CD8-positive, alpha-beta memory T cell (primary cell): ENCODE measurements around the gene NOS2. TPM values are rescaled to one million over a fixed set of nuclear protein-coding genes. Genes with fewer than 3 reads are reported as not detected.

Source experiments
- CTCF ChIA-PET: fragments of 350-600 bp; sonication (Branson Sonifier 250); formaldehyde crosslinking; loops from one replicate; lab custom pipeline; 2021; ENCODE audit warnings: antibody characterized with exemption; lab: Charles Lee
- POLR2A ChIA-PET: fragments of 350-600 bp; sonication (Branson Sonifier 250); formaldehyde crosslinking; loops from one replicate; lab custom pipeline; 2021; ENCODE audit warnings: antibody characterized with exemption; lab: Charles Lee
- DNase-seq, 5 donors: peaks; one replicate each; pipeline versions ENCODE4 v3.0.0 to v3.0.0-alpha.2; 2020 to 2022; ENCODE audit warnings: mixed read lengths in 1 of 5
- H3K27ac ChIP-seq: one replicate; pipeline ENCODE4 v1.7.0; 2013; ENCODE audit warnings: low read depth, mild to moderate bottlenecking, low read length, moderate library complexity
- H3K27me3 ChIP-seq: 2 replicates; pipeline ENCODE4 v1.7.0; 2013; ENCODE audit warnings: low read length, mild to moderate bottlenecking; ENCODE audit not compliant: insufficient read depth, poor library complexity, severe bottlenecking
- H3K36me3 ChIP-seq: 2 replicates; pipeline ENCODE4 v1.7.0; 2013; ENCODE audit warnings: mild to moderate bottlenecking, low read length, moderate library complexity; ENCODE audit not compliant: insufficient read depth
- H3K4me1 ChIP-seq: 2 replicates; pipeline ENCODE4 v1.7.0; 2013; ENCODE audit warnings: mild to moderate bottlenecking, low read length, moderate library complexity; ENCODE audit not compliant: insufficient read depth
- H3K4me3 ChIP-seq: 2 replicates; pipeline ENCODE4 v1.7.0; 2013; ENCODE audit warnings: mild to moderate bottlenecking, low read length
- H3K9me3 ChIP-seq: 2 replicates; pipeline ENCODE4 v1.7.0; 2013; ENCODE audit warnings: mild to moderate bottlenecking, low read length
- H3K27ac Mint-ChIP-seq, 8 donors: one replicate each; pipeline ENCODE4 v1.8.0; 2020 to 2021; ENCODE audit warnings: mixed read lengths in 8 of 8, mild to moderate bottlenecking in 6 of 8, inconsistent platforms in 3 of 8, moderate library complexity in 3 of 8
- H3K27me3 Mint-ChIP-seq, 2 donors: one replicate each; pipeline ENCODE4 v1.8.0; 2020 to 2021; ENCODE audit warnings: mixed read lengths in 2 of 2, mild to moderate bottlenecking in 1 of 2, moderate library complexity in 1 of 2
- H3K36me3 Mint-ChIP-seq, 3 donors: one replicate each; pipeline ENCODE4 v1.8.0; 2020 to 2021; ENCODE audit warnings: mixed read lengths in 3 of 3, inconsistent platforms in 1 of 3, mild to moderate bottlenecking in 1 of 3
- H3K4me1 Mint-ChIP-seq, 3 donors: one replicate each; pipeline ENCODE4 v1.8.0; 2020 to 2021; ENCODE audit warnings: mixed read lengths in 3 of 3, inconsistent platforms in 1 of 3, mild to moderate bottlenecking in 1 of 3
- H3K4me3 Mint-ChIP-seq, 7 donors: one replicate each; pipeline ENCODE4 v1.8.0; 2020 to 2021; ENCODE audit warnings: mixed read lengths in 7 of 7, mild to moderate bottlenecking in 6 of 7, moderate library complexity in 4 of 7, inconsistent platforms in 2 of 7
- H3K9me3 Mint-ChIP-seq, 5 donors: one replicate each; pipeline ENCODE4 v1.8.0; 2020 to 2022; ENCODE audit warnings: mixed read lengths in 5 of 5, mild to moderate bottlenecking in 3 of 5, moderate library complexity in 2 of 5, inconsistent platforms in 1 of 5
- polyA plus RNA-seq: library from polyadenylated mRNA; unstranded; fragments of 300-500 nt; fragmentation: Illumina TruSeq; gene quantifications from one replicate; pipeline ENCODE4 v1.2.3, GENCODE V29; 2021
- total RNA-seq, 2 experiments: library from RNA; stranded (reverse); gene quantifications; one replicate each; pipeline ENCODE4 v1.2.3, GENCODE V29; 2021

Gene NOS2
- total and polyA plus RNA-seq, 3 experiments from 2014 or later: 0.07 TPM; not detected in 2

DNA sequence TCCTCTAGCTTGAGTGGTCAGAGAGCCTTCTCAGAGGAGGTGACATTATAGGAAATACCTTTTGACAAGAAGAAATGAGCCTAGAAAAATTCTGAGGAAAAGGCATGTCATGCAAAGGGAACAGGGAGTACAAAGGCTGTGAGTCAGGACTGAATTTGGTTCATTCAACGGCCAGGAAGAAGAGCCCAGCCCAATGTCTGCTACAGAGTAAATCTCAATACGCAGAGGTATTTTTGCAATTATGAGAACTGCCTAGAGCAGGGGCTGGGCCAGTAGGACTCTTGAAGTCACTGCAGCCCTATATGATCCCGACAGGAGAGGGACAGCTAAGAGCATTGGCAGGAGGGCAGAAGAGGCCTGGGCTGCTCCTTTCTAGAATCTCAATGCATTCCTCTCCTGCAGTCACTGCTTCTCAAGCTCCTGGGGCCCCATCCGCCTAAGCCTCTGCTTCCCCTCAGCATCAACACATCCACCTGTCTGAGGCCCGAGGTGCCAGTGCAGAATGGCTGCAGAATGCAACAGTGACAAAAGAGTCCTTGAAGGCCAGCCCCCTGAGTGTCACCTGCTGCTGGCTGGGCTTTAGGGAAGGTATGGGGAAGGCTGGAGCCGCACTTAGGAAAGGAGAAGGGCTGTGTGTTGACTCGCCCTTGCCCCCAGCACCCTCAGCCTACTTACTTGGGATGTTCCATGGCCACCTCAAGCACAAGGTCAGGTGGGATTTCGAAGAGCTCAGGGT lies 20.1 kb downstream of the NOS2 start:
- no peak overlapping the region for H3K4me3 Mint-ChIP-seq
- H3K9me3 Mint-ChIP-seq: no peaks in the 10 kb centered on the region
- no peaks in the 10 kb centered on the region for H3K36me3 ChIP-seq
- CTCF ChIA-PET: no interaction called here
- no peak overlapping the region for H3K4me3 ChIP-seq
- POLR2A ChIA-PET: no interaction called here
- H3K27ac Mint-ChIP-seq: no peak overlapping the region
- no peak for DNase-seq
- no peaks in the 10 kb centered on the region for H3K9me3 ChIP-seq
- no peaks in the 10 kb centered on the region for H3K36me3 Mint-ChIP-seq
- no peak overlapping the region for H3K27ac ChIP-seq
- H3K4me1 ChIP-seq: no peaks in the 10 kb centered on the region
- H3K27me3 Mint-ChIP-seq: peaks cover 5 to 6% of the 10 kb centered on the region in 2 donors
- H3K4me1 Mint-ChIP-seq: no peaks in the 10 kb centered on the region
- H3K27me3 ChIP-seq: no peaks in the 10 kb centered on the region

DNA sequence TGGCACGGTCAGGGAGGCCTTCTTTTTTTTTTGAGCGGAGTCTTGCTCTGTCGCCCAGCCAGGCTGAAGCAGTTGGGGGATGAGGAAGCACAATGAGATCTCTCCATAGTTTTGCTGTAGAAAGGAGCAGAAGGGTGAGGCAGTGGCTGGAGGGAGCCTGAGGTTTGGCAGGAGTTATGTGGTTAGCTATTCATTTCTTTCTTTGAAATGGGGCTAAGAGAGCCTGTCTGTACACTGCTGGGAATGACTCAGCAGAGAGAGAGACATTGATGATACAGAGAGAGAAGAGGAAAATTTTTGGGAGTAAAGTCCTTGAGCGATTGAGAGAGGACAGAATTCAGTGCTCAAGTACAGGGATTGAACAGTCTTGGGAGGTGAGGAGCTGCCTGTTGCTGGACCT lies 22.1 kb downstream of the NOS2 start:
- CTCF ChIA-PET: no interaction called here
- Histone ChIP-seq H3K27me3 (no peaks in the 10 kb centered on the region), H3K36me3 (no peaks in the 10 kb centered on the region), H3K4me3 (no peak overlapping the region), H3K27ac (no peak overlapping the region), H3K9me3 (no peaks in the 10 kb centered on the region), H3K4me1 (no peaks in the 10 kb centered on the region)
- POLR2A ChIA-PET: no interaction called here
- H3K9me3 Mint-ChIP-seq: no peaks in the 10 kb centered on the region
- no peak overlapping the region for H3K27ac Mint-ChIP-seq
- no peak overlapping the region for H3K4me3 Mint-ChIP-seq
- H3K36me3 Mint-ChIP-seq: no peaks in the 10 kb centered on the region
- DNase-seq: no peak
- H3K4me1 Mint-ChIP-seq: no peaks in the 10 kb centered on the region
- H3K27me3 Mint-ChIP-seq: peaks cover 4 to 9% of the 10 kb centered on the region in 2 donors

DNA sequence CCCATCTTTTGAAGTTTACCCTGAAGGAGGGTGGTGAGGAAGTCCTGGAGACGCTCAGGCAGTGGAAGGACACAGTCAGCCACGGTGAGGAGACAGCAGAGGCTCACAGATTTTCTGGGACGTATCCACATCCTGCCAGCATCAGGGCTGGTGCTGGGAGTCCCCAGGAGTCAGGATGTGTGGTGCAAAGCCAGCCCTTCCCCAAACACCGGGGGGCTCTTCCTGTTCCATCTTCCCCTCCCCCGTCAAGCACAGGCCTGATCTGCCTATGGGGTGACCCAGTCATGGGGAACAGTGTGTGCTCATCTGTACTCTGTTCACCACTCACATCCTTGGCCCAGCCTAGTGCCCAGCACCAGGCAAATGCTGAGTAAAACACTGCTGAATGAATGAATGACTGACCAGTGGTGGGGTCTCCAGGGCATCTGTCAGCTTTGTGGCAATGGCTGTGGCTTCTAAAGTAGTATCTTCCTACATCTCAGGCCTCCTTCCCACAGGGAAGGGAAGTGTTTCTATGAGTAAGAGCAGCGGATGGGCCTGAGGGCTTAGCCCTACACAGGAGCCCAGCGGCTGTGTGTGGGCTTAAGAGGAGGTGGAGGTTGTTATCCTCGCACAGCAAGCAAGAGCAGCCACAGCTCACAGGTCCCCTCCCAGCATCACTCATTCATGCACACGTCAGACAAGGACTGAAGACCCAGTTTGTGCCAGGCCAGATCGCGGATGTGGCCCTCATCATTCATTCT lies 23.3 kb downstream of the NOS2 start:
- Histone ChIP-seq H3K27me3 (no peaks in the 10 kb centered on the region), H3K9me3 (no peaks in the 10 kb centered on the region), H3K27ac (no peak overlapping the region), H3K4me3 (no peak overlapping the region), H3K36me3 (no peaks in the 10 kb centered on the region), H3K4me1 (no peaks in the 10 kb centered on the region)
- Mint-ChIP-seq H3K27me3 (peaks cover 2 to 6% of the 10 kb centered on the region in 2 donors), H3K36me3 (no peaks in the 10 kb centered on the region), H3K9me3 (no peaks in the 10 kb centered on the region), H3K4me1 (no peaks in the 10 kb centered on the region), H3K27ac (no peak overlapping the region), H3K4me3 (no peak overlapping the region)
- ChIA-PET POLR2A (no interaction called here), CTCF (no interaction called here)
- no peak for DNase-seq

DNA sequence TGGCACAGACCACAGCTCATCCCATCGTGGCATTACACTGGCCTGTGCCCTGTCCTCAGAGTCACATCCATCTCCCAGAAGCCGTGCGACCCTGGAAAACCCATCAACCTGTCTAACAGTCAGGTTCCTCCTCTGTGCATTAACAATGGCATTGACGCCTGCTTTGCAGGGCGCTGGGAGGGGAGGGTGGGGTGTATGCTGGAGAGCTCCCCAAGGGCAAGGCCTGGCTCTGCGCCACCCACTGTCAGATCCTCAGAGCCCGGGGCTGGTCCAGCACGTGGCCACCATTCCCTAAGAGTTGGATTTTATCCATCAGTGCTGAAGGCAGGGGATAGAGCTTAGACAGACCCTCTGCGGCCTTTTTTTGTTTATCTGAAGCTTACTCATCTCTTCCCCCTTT lies 28.7 kb downstream of the NOS2 start:
- POLR2A ChIA-PET: no interaction called here

DNA sequence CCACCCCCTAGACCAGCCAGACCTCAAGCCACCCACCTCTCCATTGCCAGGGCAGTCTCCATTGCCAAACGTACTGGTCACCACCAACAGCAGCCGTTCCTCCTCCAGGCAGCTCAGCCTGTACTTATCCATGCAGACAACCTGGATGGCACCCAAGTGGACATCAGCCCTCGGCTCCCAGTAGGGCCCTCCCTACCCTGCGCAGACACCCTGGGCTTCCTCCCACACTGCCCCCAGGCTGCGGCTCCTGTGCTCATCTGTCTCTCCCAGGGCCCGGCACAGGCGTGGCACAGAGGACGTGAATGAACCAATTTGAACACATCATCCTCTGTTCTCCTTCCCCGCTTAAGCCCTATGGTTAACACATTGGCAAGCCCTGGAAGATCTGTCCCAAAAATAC lies 29.5 kb downstream of the NOS2 start:
- no peak overlapping the region for H3K27ac ChIP-seq
- Mint-ChIP-seq H3K27ac (no peak overlapping the region), H3K36me3 (no peaks in the 10 kb centered on the region), H3K27me3 (peaks cover 3 to 4% of the 10 kb centered on the region in 2 donors), H3K4me1 (no peaks in the 10 kb centered on the region), H3K9me3 (no peaks in the 10 kb centered on the region), H3K4me3 (no peak overlapping the region)
- H3K36me3 ChIP-seq: no peaks in the 10 kb centered on the region
- no peaks in the 10 kb centered on the region for H3K4me1 ChIP-seq
- no peaks in the 10 kb centered on the region for H3K9me3 ChIP-seq
- CTCF ChIA-PET: interaction anchor here (1.9 kb wide), 1 partner anchor 10 kb away, joined by 9 read pairs; no protein-coding TSS in a partner anchor
- H3K27me3 ChIP-seq: no peaks in the 10 kb centered on the region
- POLR2A ChIA-PET: no interaction called here
- no peak for DNase-seq
- no peak overlapping the region for H3K4me3 ChIP-seq

More for the DNA sequence above, 28.7 kb downstream of the NOS2 start:
- no peaks in the 10 kb centered on the region for H3K36me3 Mint-ChIP-seq
- no peaks in the 10 kb centered on the region for H3K9me3 Mint-ChIP-seq
- no peak overlapping the region for H3K4me3 ChIP-seq
- no peaks in the 10 kb centered on the region for H3K27me3 ChIP-seq
- H3K4me3 Mint-ChIP-seq: no peak overlapping the region
- no peaks in the 10 kb centered on the region for H3K4me1 ChIP-seq
- H3K9me3 ChIP-seq: no peaks in the 10 kb centered on the region
- H3K27me3 Mint-ChIP-seq: peaks cover 0 to 4% of the 10 kb centered on the region in 2 donors
- no peak overlapping the region for H3K27ac Mint-ChIP-seq
- no peak overlapping the region for H3K27ac ChIP-seq
- no peaks in the 10 kb centered on the region for H3K36me3 ChIP-seq
- CTCF ChIA-PET: interaction anchor here (1.9 kb wide), 1 partner anchor 11 kb away, joined by 9 read pairs; no protein-coding TSS in a partner anchor
- DNase-seq: no peak
- H3K4me1 Mint-ChIP-seq: no peaks in the 10 kb centered on the region

DNA sequence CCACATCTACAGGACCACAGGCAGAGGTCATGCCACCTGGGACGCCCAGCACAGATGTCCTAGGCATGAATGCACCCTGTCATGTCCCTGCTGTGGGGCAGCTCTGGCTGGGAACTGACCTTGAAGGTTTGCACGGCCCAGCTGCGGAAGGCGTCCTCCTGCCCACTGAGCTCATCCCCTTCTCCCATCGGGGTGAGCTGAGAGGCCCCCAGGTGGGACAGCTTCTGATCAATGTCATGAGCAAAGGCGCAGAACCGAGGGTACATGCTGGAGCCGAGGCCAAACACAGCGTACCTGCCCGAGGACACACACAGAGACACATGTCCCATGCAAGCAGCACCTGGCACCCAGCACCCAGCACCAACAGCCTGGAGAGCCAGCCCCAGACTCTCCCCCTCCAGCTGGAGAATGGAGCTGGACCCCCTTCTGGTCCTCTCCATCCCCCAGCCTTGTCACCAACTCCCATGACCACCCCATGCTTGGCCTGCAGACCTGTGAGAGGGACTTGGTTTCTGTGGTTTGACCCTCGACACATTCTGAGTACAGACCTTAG lies 31.4 kb downstream of the NOS2 start:
- no peak overlapping the region for H3K4me3 Mint-ChIP-seq
- no peak overlapping the region for H3K27ac Mint-ChIP-seq
- H3K27me3 ChIP-seq: no peaks in the 10 kb centered on the region
- no peak overlapping the region for H3K27ac ChIP-seq
- H3K36me3 Mint-ChIP-seq: no peaks in the 10 kb centered on the region
- ChIA-PET POLR2A (no interaction called here), CTCF (interaction anchor here (0.7 kb wide), 1 partner anchor 12 kb away, joined by 3 read pairs; no protein-coding TSS in a partner anchor)
- no peak for DNase-seq
- peaks cover 1 to 4% of the 10 kb centered on the region in 2 donors for H3K27me3 Mint-ChIP-seq
- H3K4me1 Mint-ChIP-seq: no peaks in the 10 kb centered on the region
- H3K9me3 Mint-ChIP-seq: no peaks in the 10 kb centered on the region
- no peaks in the 10 kb centered on the region for H3K9me3 ChIP-seq
- no peak overlapping the region for H3K4me3 ChIP-seq
- no peaks in the 10 kb centered on the region for H3K4me1 ChIP-seq
- no peaks in the 10 kb centered on the region for H3K36me3 ChIP-seq

DNA sequence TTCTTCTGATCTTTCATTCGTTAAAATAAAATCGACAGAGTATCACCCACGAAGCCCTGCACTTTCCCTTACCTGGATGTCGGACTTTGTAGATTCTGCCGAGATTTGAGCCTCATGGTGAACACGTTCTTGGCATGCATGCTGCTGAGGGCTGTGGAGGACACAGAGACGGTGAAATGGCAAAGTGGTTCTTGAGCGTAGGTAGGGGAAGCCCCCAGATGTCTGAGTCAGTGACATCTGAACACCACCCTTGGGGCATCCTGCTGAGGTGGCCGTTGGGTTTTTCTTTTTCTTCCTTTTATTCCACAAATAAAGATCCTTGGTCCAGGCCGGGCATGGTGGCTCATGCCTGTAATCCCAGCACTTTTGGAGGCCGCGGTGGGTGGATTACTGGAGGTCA lies 33.9 kb downstream of the NOS2 start:
- Histone ChIP-seq H3K4me3 (no peak overlapping the region), H3K27ac (no peak overlapping the region), H3K36me3 (no peaks in the 10 kb centered on the region), H3K27me3 (no peaks in the 10 kb centered on the region), H3K9me3 (no peaks in the 10 kb centered on the region), H3K4me1 (no peaks in the 10 kb centered on the region)
- H3K4me1 Mint-ChIP-seq: no peaks in the 10 kb centered on the region
- ChIA-PET CTCF (interaction anchor here (2.6 kb wide), 1 partner anchor 10 kb away, joined by 7 read pairs; no protein-coding TSS in a partner anchor), POLR2A (no interaction called here)
- H3K27me3 Mint-ChIP-seq: peaks cover 0 to 6% of the 10 kb centered on the region in 2 donors
- no peak for DNase-seq
- H3K9me3 Mint-ChIP-seq: no peaks in the 10 kb centered on the region
- H3K27ac Mint-ChIP-seq: no peak overlapping the region
- no peaks in the 10 kb centered on the region for H3K36me3 Mint-ChIP-seq
- H3K4me3 Mint-ChIP-seq: no peak overlapping the region

DNA sequence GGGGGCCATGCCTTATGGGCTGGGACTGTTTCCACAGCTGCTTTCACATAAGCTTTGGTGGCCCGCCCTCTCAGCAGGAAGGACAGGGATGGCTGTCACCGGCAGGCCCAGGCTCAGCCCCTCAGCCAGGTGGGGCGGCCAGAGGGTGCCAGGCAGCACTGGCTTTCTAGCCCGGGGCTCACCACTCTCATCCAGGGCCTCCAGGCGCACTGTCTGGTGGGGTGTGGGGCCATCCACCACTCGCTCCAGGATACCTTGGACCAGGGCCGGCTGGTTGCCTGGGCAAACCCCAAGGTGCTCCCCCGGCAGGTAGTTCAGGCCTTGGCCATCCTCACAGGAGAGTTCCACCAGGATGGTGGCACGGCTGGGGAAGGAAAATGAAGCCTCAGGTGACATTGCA lies 35.0 kb downstream of the NOS2 start:
- CTCF ChIA-PET: interaction anchor here (2.6 kb wide), 1 partner anchor 9 kb away, joined by 7 read pairs; no protein-coding TSS in a partner anchor
- no peak for DNase-seq
- Mint-ChIP-seq H3K36me3 (no peaks in the 10 kb centered on the region), H3K4me1 (no peaks in the 10 kb centered on the region), H3K9me3 (no peaks in the 10 kb centered on the region), H3K4me3 (no peak overlapping the region), H3K27me3 (peaks cover 0 to 6% of the 10 kb centered on the region in 2 donors), H3K27ac (no peak overlapping the region)
- H3K4me3 ChIP-seq: no peak overlapping the region
- no peaks in the 10 kb centered on the region for H3K27me3 ChIP-seq
- H3K4me1 ChIP-seq: no peaks in the 10 kb centered on the region
- no peaks in the 10 kb centered on the region for H3K36me3 ChIP-seq
- POLR2A ChIA-PET: no interaction called here
- no peaks in the 10 kb centered on the region for H3K9me3 ChIP-seq
- H3K27ac ChIP-seq: no peak overlapping the region
